Stimulated activated CD4-positive, alpha-beta T cell treated with anti-CD3 and anti-CD28 coated beads, Interleukin-12 subunit alpha, Interleukin-12 subunit beta, amount 100 ng/mL, for 24 hours (primary cell): ENCODE measurements around the gene RPS3.
"Not testable (repeated sequence)": the region's sequence is repeated elsewhere in the genome, so short reads cannot be mapped to it uniquely, and the experiment has no call there.

Experiments used
- DNase-seq, 2 experiments: peaks; one replicate each; pipeline ENCODE4 v3.0.0-alpha.2; 2020; ENCODE audit warnings: low read depth in 2 of 2

Gene RPS3

DNA sequence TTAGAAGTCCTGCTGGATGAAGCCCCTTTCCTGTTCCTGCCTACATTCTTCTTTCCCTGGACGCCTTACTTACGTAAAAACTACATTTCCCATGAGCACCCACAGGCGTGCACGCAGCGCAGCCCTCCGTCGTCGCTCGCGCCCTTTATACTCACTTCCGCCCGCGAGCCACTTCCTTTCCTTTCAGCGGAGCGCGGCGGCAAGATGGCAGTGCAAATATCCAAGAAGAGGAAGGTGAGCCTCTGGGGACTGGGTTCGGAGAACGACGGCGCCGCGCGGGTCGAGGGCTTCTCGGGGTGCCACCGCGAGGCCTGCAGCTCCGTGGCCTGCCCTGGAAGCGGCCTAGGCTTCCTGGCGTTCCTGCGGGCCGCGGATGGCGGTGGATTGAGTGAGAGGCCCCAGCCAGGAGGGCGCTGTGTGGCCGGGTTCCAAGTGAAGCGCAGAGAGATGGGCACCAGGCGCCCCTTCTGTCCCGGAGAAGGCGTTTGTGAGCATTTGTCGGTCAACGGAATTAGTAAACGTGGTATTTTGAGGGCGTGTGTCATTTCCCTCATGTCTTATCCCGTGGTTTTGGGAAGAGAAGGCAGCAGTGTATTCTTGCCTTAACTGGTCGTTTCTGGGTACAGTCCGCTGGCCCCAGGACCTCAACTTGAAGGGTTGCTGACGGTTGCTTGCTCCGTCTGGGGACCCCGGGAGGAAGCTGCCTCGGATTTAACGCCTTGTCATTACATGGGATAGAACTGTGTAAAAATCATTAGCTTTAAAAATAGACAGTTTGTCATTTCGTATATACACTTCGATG is at the start of gene RPS3:
Gene RPS3, plus strand, starts transcription at position 175 of the 802 bp plus-strand sequence. Its CDS starts 30 bp downstream, at position 205.
- peak; percentile 79 to 80 for DNase-seq

- DNase-seq: no peak
Measured at GRCh38 chr11:75349521-75350116, 49.7 kb upstream of the RPS3 start.

GRCh38 chr11:75350122-75350742 is 49.1 kb upstream of the RPS3 start:
- DNase-seq: no peak

DNA sequence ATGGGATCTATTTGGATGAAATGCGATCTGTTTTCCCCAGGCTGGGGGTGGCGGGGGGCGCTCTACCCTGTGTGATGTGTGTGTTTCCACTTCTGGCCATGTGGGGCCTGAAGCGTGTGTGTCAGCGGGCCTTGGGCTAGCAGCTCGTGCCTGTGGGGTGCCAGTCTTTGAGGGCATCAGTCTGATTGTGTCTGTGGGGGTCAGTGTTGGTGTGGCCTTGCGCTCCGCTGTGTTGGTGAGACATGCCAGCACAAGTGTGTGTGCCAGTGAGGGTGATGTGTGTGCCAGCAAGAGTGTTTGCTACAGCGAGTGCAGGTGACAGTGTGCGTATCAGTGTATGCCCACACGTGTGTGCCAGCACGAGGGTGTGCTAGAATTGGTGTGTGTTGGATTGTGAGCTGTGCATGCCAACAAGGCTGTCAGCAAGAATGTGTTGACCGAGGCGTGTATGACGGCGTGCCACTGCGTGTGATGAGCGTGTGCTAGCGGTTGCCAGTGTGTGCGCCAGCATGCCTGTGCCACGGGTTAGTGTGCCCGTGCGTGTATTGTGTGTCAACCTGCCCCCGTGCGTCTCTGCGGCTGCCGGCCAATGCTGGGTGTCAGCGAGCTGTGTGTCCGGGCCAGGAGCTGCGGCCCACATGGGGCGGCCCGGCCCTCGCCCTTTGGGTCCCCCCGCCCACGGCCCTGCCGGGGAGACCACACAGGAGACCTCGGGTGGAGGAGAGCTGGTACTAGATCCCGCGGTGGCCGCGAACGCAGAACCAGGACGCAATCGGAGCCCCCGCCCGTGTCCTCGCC is 48.4 kb upstream of the RPS3 start:
- DNase-seq: no peak

GRCh38 chr11:75351541-75351790 is 47.9 kb upstream of the RPS3 start, which contains the start of gene ARRB1:
Gene ARRB1 (minus strand): TSS chr11:75351661. CDS start chr11:75351607, 54 bp downstream.
- no peak for DNase-seq

GRCh38 chr11:75351791-75352587 is 47.3 kb upstream of the RPS3 start:
- no peak for DNase-seq

DNA sequence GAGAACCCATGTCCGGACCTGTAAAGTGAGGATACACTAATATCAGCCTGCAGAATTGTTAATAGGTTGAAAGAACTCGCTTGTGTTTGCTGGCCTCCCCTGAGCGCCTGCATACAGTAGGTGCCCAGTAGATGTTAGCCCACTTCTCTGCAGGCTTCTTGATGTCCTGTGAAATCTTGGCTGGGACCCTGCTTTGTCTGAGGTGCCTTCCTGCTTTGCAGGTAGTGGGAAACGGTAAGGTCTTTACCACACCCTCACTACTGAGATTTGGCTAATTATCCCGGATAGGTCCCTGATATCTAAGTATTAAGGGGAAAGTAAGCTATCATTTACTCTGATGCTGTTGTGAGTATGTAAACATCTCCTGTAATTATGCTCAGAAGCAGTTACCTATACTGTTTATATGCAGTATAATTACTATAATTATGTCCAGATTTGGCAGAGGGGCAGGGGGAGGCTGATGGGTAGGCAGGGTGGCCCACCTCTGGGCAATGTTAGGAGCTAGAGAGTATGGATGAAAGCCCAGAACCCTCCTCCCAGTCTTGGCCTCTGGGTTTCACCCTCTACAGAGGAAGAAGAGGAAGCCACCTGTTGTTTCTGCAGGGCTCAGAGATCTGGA is 46.6 kb upstream of the RPS3 start:
- DNase-seq: no peak

- DNase-seq: no peak
Measured at GRCh38 chr11:75355051-75355450, 44.3 kb upstream of the RPS3 start.

DNA sequence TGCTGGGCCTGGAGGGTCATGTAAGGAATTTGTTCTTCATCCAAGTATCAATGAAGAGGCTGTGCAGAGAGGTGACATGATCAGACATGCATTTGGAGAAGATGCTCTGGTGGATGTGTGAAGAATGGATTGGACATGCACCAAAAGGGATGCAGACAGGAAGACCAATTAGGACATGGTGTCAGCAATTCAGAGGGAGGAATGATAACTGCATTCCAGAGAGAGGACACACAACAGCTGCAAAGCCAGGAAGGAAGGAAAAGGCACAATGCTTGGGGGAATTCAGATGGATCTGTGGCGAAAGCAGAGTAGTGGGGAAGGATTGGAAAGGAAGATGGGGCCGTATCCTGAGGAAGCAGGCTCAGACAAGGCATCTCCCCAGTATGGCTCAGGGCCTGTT is 42.7 kb upstream of the RPS3 start:
- no peak for DNase-seq

- not testable (repeated sequence) for DNase-seq
Measured at GRCh38 chr11:75362285-75362684, 37.0 kb upstream of the RPS3 start.

- no peak for DNase-seq
Measured at GRCh38 chr11:75365711-75366181, 33.6 kb upstream of the RPS3 start.

DNA sequence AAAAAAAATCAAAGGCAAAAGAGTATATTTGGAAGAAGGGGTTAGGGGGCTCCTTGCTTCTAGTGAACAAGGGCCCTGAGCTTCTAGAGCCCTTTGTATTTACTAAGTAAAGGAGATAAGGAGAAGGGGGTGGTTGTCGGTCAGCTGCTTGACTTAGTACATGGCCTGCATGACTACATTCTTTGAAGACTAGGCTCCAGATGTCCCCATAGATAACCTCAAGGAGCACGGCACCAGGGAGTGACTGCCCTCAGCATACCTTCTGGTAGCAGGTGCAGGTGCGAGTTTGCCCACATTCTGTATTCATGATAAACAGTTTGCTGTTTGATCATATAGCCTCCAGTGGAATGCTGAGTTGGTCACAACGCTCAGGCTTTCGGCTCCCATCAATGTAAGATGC is 32.5 kb upstream of the RPS3 start:
- DNase-seq: not testable (repeated sequence)

DNA sequence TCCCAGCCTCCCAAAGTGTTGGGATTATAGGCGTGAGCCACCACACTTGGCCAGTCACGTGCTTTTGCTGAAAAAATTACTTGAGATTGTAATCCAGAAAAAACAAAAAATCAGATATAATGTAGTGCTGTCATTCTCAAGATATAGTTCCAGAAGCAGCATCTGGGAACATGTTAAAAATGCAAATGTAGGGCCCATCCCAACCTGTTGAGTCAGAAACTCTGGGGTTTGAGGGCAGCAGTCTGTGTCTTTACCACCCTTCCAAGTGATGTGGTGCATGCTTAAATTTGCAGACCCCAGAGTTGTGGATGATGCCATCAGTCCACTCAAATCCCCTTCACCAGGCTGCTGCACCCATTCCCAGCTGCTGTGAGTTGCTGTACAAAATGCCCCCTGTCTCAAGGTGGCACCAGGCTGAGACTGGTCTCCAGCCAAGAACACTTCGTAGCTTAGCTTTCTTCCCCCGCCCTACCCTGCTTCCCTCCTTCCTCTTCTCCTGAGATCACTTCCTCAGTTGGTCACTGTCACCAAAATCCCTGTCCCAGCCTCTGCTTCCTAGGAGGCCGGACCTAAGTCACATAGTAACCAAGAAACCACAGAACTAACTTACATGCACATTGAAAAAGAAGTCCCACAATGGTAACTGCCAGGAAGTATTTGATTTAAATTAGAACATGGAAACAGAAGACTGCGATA is 29.6 kb upstream of the RPS3 start:
- no peak for DNase-seq

GRCh38 chr11:75371949-75372876 is 27.1 kb upstream of the RPS3 start:
- DNase-seq: no peak

DNA sequence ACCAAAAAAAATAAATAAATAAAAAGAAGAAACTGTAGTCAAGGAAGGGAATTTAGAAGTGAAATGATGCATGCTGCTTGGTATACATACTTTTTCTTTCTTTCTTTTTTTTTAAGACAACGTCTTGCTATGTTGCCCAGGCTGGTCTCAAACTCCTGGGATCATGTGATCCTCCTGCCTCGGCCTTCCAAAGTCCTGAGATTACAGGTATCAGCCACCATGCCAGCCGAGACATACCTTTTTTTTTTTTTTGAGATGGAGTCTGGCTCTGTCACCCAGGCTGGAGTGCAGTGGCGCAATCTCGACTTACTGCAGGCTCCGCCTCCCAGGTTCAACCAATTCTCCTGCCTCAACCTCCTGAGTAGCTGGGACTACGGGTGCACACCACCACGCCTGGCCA is 26.1 kb upstream of the RPS3 start:
- DNase-seq: no peak

GRCh38 chr11:75374646-75375045 is 24.7 kb upstream of the RPS3 start:
- no peak for DNase-seq

DNA sequence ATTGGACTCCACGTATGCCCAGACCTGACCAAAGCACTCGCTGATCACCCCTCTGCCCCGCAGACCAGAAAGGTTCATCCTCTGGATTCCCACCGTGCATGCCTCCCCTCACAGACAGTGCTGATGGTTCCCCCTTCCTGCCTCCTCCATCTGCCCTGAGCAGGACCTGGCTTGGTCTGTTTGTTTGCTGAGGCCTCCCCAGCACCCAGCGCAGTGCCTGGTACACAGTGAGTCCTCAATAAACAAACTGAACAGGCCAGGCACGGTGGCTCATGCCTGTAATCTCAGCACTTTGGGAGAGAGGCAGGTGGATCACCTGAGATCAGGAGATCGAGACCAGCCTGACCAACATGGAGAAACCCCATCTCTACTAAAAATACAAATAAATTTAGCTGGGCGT is 23.7 kb upstream of the RPS3 start:
- DNase-seq: no peak

- no peak for DNase-seq
Measured at GRCh38 chr11:75376175-75376574, 23.1 kb upstream of the RPS3 start.

DNA sequence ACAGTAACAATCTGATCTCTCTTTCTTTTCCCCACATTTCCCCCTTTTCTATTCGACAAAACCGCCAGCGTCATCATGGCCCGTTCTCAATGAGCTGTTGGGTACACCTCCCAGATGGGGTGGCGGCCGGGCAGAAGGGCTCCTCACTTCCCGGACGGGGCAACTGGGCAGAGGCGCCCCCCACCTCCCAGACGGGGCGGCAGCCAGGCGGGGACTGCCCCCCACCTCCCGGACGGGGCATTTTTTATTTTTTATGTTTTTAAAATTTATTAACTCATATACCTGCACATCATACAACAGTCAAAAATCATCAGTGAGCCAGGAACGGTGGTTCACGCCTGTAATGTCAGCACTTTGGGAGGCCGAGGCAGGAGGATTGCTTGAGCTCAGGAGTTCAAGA is 20.5 kb upstream of the RPS3 start:
- DNase-seq: not testable (repeated sequence)
